A673 (cell line): Measurements from ENCODE around the gene PDE4B. TPM values are rescaled to one million over a fixed set of nuclear protein-coding genes. Genes with fewer than 3 reads are reported as not detected.

ENCODE experiments used
- BruUV-seq: library from RNA; stranded (reverse); fragments of 400-500 nt; replicated peaks from 2 replicates; lab custom pipeline; 2021; lab: Mats Ljungman, UMichigan
- CTCF ChIA-PET: fragments of 300-600 bp; sonication (Branson Sonifier 250); formaldehyde crosslinking; loops from one replicate; lab custom pipeline; 2022; ENCODE audit warnings: antibody characterized with exemption; lab: Charles Lee
- POLR2A ChIA-PET: fragments of 300-600 bp; sonication (Branson Sonifier 250); formaldehyde crosslinking; loops from one replicate; lab custom pipeline; 2022; ENCODE audit warnings: antibody characterized with exemption; ENCODE audit not compliant: low non-redundant PET; lab: Charles Lee
- DNase-seq: peaks from one replicate; pipeline ENCODE4 v3.0.0-alpha.2; 2015; ENCODE audit warnings: low spot score
- H3K27ac ChIP-seq: fragments of 200-600 bp; sonication (generic); 2 replicates; pipeline ENCODE4 v1.5.1; 2016; ENCODE audit warnings: mixed run types, low read depth, mild to moderate bottlenecking, mixed read lengths, antibody characterized with exemption, low read length; ENCODE audit not compliant: poor library complexity, severe bottlenecking
- H3K27me3 ChIP-seq: fragments of 200-600 bp; sonication (generic); replicated peaks from 2 replicates; pipeline ENCODE4 v1.6.1; 2017; ENCODE audit warnings: mixed run types, low read depth, mild to moderate bottlenecking, mixed read lengths, antibody characterized with exemption, low read length; ENCODE audit not compliant: insufficient read depth, poor library complexity
- H3K36me3 ChIP-seq: fragments of 200-600 bp; sonication (generic); 2 replicates; pipeline ENCODE4 v1.6.1; 2016; ENCODE audit warnings: mixed run types, mild to moderate bottlenecking, mixed read lengths, antibody characterized with exemption, low read length; ENCODE audit not compliant: insufficient read depth, poor library complexity, severe bottlenecking
- H3K4me1 ChIP-seq: fragments of 200-600 bp; sonication (generic); 2 replicates; pipeline ENCODE4 v1.6.1; 2017; ENCODE audit warnings: mixed run types, mild to moderate bottlenecking, mixed read lengths, antibody characterized with exemption, low read length; ENCODE audit not compliant: insufficient read depth, poor library complexity, severe bottlenecking
- H3K4me3 ChIP-seq: fragments of 200-600 bp; sonication (generic); 2 replicates; pipeline ENCODE4 v1.5.1; 2016; ENCODE audit warnings: low read depth, mixed run types, mild to moderate bottlenecking, mixed read lengths, low read length; ENCODE audit not compliant: poor library complexity, severe bottlenecking
- H3K9me3 ChIP-seq: fragments of 200-600 bp; sonication (generic); 2 replicates; pipeline ENCODE4 v1.6.1; 2016; ENCODE audit warnings: mixed run types, low read depth, mild to moderate bottlenecking, mixed read lengths, antibody characterized with exemption, low read length; ENCODE audit not compliant: poor library complexity, severe bottlenecking
- CTCF ChIP-seq: fragments of 300-800, 200-600 bp; sonication (generic); conservative IDR thresholded peaks from 2 replicates; pipeline ENCODE4 v1.5.1; 2017; ENCODE audit warnings: low read depth, mild to moderate bottlenecking, antibody characterized with exemption, low read length, moderate library complexity, mixed read lengths
- EZH2 ChIP-seq: fragments of 200-600 bp; sonication (generic); IDR thresholded peaks from 2 replicates; pipeline ENCODE4 v1.6.1; 2017; ENCODE audit warnings: borderline replicate concordance, low read depth, mild to moderate bottlenecking, mixed read lengths, antibody characterized with exemption, low read length; ENCODE audit not compliant: poor library complexity, severe bottlenecking
- intact Hi-C: fragments of 100-400 bp; cut with micrococcal nuclease; formaldehyde crosslinking; loops from one replicate; pipeline ENCODE4 v1.10.0; 2022; ENCODE audit not compliant: unreplicated experiment
- total RNA-seq: library from RNA; stranded (reverse); gene quantifications from 2 replicates; pipeline ENCODE4 v1.2.3, GENCODE V29; 2021

The PDE4B gene
- total RNA-seq, 1 experiment from 2014 or later: 20.0 TPM

GRCh38 chr1:66336641-66336990, 543.9 kb downstream of the PDE4B start:
- DNase-seq: no peak
- H3K27ac ChIP-seq: peak overlapping the region; percentile 84
- H3K27me3 ChIP-seq: no peaks in the 10 kb centered on the region
- intact Hi-C loops: loop anchor here (10.0 kb wide), 1 partner anchor 108 kb away; no protein-coding TSS in a partner anchor
- no peaks in the 10 kb centered on the region for H3K9me3 ChIP-seq
- H3K4me3 ChIP-seq: peak overlapping the region; percentile 54
- TF ChIP-seq EZH2: no peak
- no peak for TF ChIP-seq CTCF
- peaks cover 56% of the 10 kb centered on the region for H3K4me1 ChIP-seq
- ChIA-PET POLR2A (no interaction called here), CTCF (no interaction called here)
- no TSS peak for BruUV-seq
- no peaks in the 10 kb centered on the region for H3K36me3 ChIP-seq

GRCh38 chr1:66337249-66337648, 544.6 kb downstream of the PDE4B start:
- Histone ChIP-seq H3K9me3 (no peaks in the 10 kb centered on the region), H3K27me3 (no peaks in the 10 kb centered on the region), H3K4me1 (peaks cover 59% of the 10 kb centered on the region), H3K36me3 (no peaks in the 10 kb centered on the region), H3K27ac (peak overlapping the region; percentile 84), H3K4me3 (no peak overlapping the region)
- ChIA-PET CTCF (no interaction called here), POLR2A (no interaction called here)
- BruUV-seq: no TSS peak
- intact Hi-C loops: loop anchor here (10.0 kb wide), 1 partner anchor 108 kb away; no protein-coding TSS in a partner anchor
- DNase-seq: no peak
- TF ChIP-seq EZH2 (no peak), CTCF (no peak)

- H3K4me3 ChIP-seq: no peak overlapping the region
- H3K36me3 ChIP-seq: no peaks in the 10 kb centered on the region
- H3K27me3 ChIP-seq: no peaks in the 10 kb centered on the region
- BruUV-seq: no TSS peak
- intact Hi-C loops: loop anchor here (10.0 kb wide), 1 partner anchor 105 kb away; no protein-coding TSS in a partner anchor
- peak overlapping the region; percentile 74 for H3K27ac ChIP-seq
- POLR2A ChIA-PET: no interaction called here
- peak; percentile 64 for DNase-seq
- TF ChIP-seq EZH2: no peak
- no peak for TF ChIP-seq CTCF
- CTCF ChIA-PET: no interaction called here
- no peaks in the 10 kb centered on the region for H3K9me3 ChIP-seq
- peaks cover 57% of the 10 kb centered on the region for H3K4me1 ChIP-seq
Measured at GRCh38 chr1:66339944-66340343, 547.2 kb downstream of the PDE4B start.
